CD14-positive monocyte (primary cell): ENCODE measurements around the gene SUSD4. TPM values are rescaled to one million over a fixed set of nuclear protein-coding genes. Genes with fewer than 3 reads are reported as not detected.

Source experiments
- DNase-seq, 3 donors: peaks; one replicate each; pipeline ENCODE4 v3.0.0-alpha.2; 2011 to 2022
- H2AFZ ChIP-seq: 2 replicates; pipeline ENCODE4 v1.6.0; 2012; ENCODE audit warnings: mild to moderate bottlenecking, low read depth, low read length, inconsistent platforms; ENCODE audit not compliant: insufficient read depth, poor library complexity, severe bottlenecking
- H3K27ac ChIP-seq, 2 donors: 1 replicate in 1 of 2; 2 replicates in 1 of 2; pipeline ENCODE4 v1.5.1; 2012 to 2013; ENCODE audit warnings: low read length in 2 of 2, control low read depth in 1 of 2, inconsistent platforms in 1 of 2, low read depth in 1 of 2, mild to moderate bottlenecking in 1 of 2
- H3K27me3 ChIP-seq, 2 donors: one replicate each; pipeline versions ENCODE4 v1.6.0 to v1.6.1; 2011 to 2013; ENCODE audit warnings: low read length in 2 of 2; ENCODE audit not compliant: control insufficient read depth in 2 of 2, insufficient read depth in 2 of 2
- H3K36me3 ChIP-seq, 2 donors: replicated peaks in 1 of 2; 1 replicate in 1 of 2; 2 replicates in 1 of 2; pipeline versions ENCODE4 v1.5.1 to v1.6.1; 2012 to 2013; ENCODE audit warnings: low read length in 2 of 2, control low read depth in 1 of 2, inconsistent platforms in 1 of 2, mild to moderate bottlenecking in 1 of 2; ENCODE audit not compliant: insufficient read depth in 2 of 2, control insufficient read depth in 1 of 2
- H3K4me1 ChIP-seq, 2 donors: 1 replicate in 1 of 2; 2 replicates in 1 of 2; pipeline versions ENCODE4 v1.5.1 to v1.6.1; 2012 to 2013; ENCODE audit warnings: low read length in 2 of 2, control low read depth in 1 of 2, inconsistent platforms in 1 of 2, mild to moderate bottlenecking in 1 of 2, moderate library complexity in 1 of 2; ENCODE audit not compliant: insufficient read depth in 2 of 2, control insufficient read depth in 1 of 2
- H3K4me2 ChIP-seq: replicated peaks from 2 replicates; pipeline ENCODE3; 2012; ENCODE audit warnings: low read length, moderate library complexity, mild to moderate bottlenecking; ENCODE audit not compliant: poor library complexity, severe bottlenecking; ENCODE audit errors: extremely low read depth
- H3K4me3 ChIP-seq, 3 experiments: fragments of 200-600 bp in 1 of 3; sonication (generic) in 1 of 3; replicated peaks in 1 of 3; 1 replicate in 2 of 3; 2 replicates in 1 of 3; pipeline ENCODE4 v1.5.1; 2011 to 2013; ENCODE audit warnings: low read length in 3 of 3, mild to moderate bottlenecking in 3 of 3, control low read depth in 2 of 3, low read depth in 2 of 3, inconsistent platforms in 1 of 3, moderate library complexity in 1 of 3
- H3K79me2 ChIP-seq: 2 replicates; pipeline ENCODE4 v1.6.0; 2012; ENCODE audit warnings: mild to moderate bottlenecking, control low read depth, inconsistent platforms, low read length, moderate library complexity; ENCODE audit not compliant: insufficient read depth
- H3K9ac ChIP-seq: 2 replicates; pipeline ENCODE4 v1.6.0; 2017; ENCODE audit warnings: low read length, mild to moderate bottlenecking; ENCODE audit not compliant: insufficient read depth, poor library complexity, severe bottlenecking
- H3K9me3 ChIP-seq, 2 donors: replicated peaks in 1 of 2; 1 replicate in 1 of 2; 2 replicates in 1 of 2; pipeline versions ENCODE4 v1.5.1 to v1.6.1; 2012 to 2013; ENCODE audit warnings: low read length in 2 of 2, control low read depth in 1 of 2; ENCODE audit not compliant: control insufficient read depth in 1 of 2, insufficient read depth in 1 of 2
- H4K20me1 ChIP-seq: 2 replicates; pipeline ENCODE4 v1.6.0; 2012; ENCODE audit warnings: mild to moderate bottlenecking, low read length, control low read depth, moderate library complexity; ENCODE audit not compliant: insufficient read depth
- H3K27ac Mint-ChIP-seq, 7 donors: one replicate each; pipeline ENCODE4 v1.8.0; 2020; ENCODE audit warnings: mild to moderate bottlenecking in 7 of 7, mixed read lengths in 7 of 7, moderate library complexity in 6 of 7, inconsistent platforms in 2 of 7
- H3K27me3 Mint-ChIP-seq, 3 donors: one replicate each; pipeline ENCODE4 v1.8.0; 2021 to 2022; ENCODE audit warnings: low read depth in 3 of 3, mild to moderate bottlenecking in 3 of 3, mixed read lengths in 3 of 3, moderate library complexity in 3 of 3, inconsistent platforms in 1 of 3
- H3K36me3 Mint-ChIP-seq, 2 donors: one replicate each; pipeline ENCODE4 v1.8.0; 2020; ENCODE audit warnings: mixed read lengths in 2 of 2, inconsistent platforms in 1 of 2, mild to moderate bottlenecking in 1 of 2
- H3K4me1 Mint-ChIP-seq: one replicate; pipeline ENCODE4 v1.8.0; 2020; ENCODE audit warnings: mild to moderate bottlenecking, mixed read lengths
- H3K4me3 Mint-ChIP-seq, 2 donors: one replicate each; pipeline ENCODE4 v1.8.0; 2020; ENCODE audit warnings: mild to moderate bottlenecking in 2 of 2, mixed read lengths in 2 of 2, moderate library complexity in 1 of 2
- H3K9me3 Mint-ChIP-seq, 7 donors: one replicate each; pipeline ENCODE4 v1.8.0; 2020 to 2022; ENCODE audit warnings: mixed read lengths in 7 of 7, mild to moderate bottlenecking in 6 of 7, moderate library complexity in 6 of 7, inconsistent platforms in 2 of 7
- WGBS: methylation state at CpG from one replicate; pipeline ENCODE4 v1.1.5; 2013; ENCODE audit warnings: missing lambda C conversion rate; ENCODE audit not compliant: insufficient coverage; 5-methylcytosine and 5-hydroxymethylcytosine counted together
- intact Hi-C, 2 donors: fragments of 100-400 bp; cut with micrococcal nuclease; formaldehyde crosslinking; loops; one replicate each; pipeline versions ENCODE4 v1.15.0 to v1.15.1; 2023
- polyA plus RNA-seq, 3 donors: library from polyadenylated mRNA; depleted of rRNA in 1 of 3; unstranded in 2 of 3; stranded (reverse) in 1 of 3; fragments of 300-500 nt in 2 of 3; fragments of >200 nt in 1 of 3; fragmentation: Illumina TruSeq in 2 of 3; gene quantifications; 1 replicate in 2 of 3; 2 replicates in 1 of 3; pipeline ENCODE4 v1.2.3, GENCODE V29; 2012 to 2021
- TF ChIP-seq, protein P1 (sequence below): fragments of 200-600 bp; IDR thresholded peaks from one replicate; pipeline ENCODE4 v1.8.0; 2022; ENCODE audit warnings: antibody characterized with exemption, mild to moderate bottlenecking

The SUSD4 gene
- polyA plus RNA-seq, 3 donors: 0.34 to 0.92 (median 0.50) TPM

DNA sequence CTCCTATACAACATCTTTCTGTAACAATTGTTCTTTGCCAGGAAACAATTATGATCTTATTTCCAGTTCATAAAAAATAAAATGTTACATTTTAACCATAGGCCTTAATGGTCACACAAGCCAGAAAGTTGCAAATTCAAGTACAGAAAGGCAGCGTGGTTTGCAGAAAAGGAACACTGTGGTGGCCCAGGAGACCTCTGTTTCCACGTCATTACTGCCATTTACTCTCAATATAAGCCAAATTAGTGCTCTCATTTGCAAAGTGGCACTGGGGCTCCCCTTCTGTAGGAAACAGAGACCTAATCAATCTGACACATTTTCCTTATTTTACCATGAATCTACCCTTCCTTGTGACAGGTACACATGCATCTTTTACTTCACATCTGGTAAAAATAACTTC is 141.6 kb downstream of the SUSD4 start:
- no peak for DNase-seq
- Histone ChIP-seq H3K9ac (no peak overlapping the region), H3K4me2 (no peak overlapping the region), H4K20me1 (no peaks in the 10 kb centered on the region), H3K27ac (no peak overlapping the region), H3K36me3 (no peaks in the 10 kb centered on the region), H3K27me3 (no peaks in the 10 kb centered on the region), H3K9me3 (peaks cover 0 to 11% of the 10 kb centered on the region in 2 donors), H3K4me3 (no peak overlapping the region), H3K79me2 (no peaks in the 10 kb centered on the region), H2AFZ (no peak overlapping the region), H3K4me1 (no peaks in the 10 kb centered on the region)
- TF ChIP-seq, protein P1, sequence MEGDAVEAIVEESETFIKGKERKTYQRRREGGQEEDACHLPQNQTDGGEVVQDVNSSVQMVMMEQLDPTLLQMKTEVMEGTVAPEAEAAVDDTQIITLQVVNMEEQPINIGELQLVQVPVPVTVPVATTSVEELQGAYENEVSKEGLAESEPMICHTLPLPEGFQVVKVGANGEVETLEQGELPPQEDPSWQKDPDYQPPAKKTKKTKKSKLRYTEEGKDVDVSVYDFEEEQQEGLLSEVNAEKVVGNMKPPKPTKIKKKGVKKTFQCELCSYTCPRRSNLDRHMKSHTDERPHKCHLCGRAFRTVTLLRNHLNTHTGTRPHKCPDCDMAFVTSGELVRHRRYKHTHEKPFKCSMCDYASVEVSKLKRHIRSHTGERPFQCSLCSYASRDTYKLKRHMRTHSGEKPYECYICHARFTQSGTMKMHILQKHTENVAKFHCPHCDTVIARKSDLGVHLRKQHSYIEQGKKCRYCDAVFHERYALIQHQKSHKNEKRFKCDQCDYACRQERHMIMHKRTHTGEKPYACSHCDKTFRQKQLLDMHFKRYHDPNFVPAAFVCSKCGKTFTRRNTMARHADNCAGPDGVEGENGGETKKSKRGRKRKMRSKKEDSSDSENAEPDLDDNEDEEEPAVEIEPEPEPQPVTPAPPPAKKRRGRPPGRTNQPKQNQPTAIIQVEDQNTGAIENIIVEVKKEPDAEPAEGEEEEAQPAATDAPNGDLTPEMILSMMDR: no peak
- H3K4me3 Mint-ChIP-seq: no peak overlapping the region
- H3K9me3 Mint-ChIP-seq: peaks cover 13 to 16% (median 15%) of the 10 kb centered on the region in 7 donors
- H3K27me3 Mint-ChIP-seq: peaks cover 3 to 11% (median 6%) of the 10 kb centered on the region in 3 donors
- 70% methylated on average over 2 of the region's 2 CpGs for WGBS
- no peaks in the 10 kb centered on the region for H3K36me3 Mint-ChIP-seq
- intact Hi-C loops: no loop called here
- no peak overlapping the region for H3K27ac Mint-ChIP-seq
- H3K4me1 Mint-ChIP-seq: peaks cover 3% of the 10 kb centered on the region

DNA sequence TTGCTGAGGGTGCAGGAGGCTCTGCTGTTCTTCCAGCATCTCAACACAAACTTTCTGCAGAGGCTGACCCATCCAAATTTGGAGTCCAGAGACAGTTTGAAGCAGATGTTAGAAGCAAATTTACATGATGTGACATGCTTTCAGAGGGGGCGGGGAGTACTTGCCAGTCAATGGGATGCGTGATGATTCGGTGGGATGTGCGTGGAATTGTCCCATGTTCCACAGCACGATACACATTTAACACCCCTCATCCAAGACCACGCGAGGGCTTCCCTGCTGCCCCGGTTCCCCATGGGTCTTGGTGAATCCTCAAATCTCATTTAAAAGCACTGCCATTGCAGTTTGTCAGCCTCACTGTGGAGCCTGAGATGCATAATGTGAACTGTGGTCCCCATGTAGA is 142.3 kb downstream of the SUSD4 start:
- WGBS: 95% methylated on average over 6 of the region's 8 CpGs
- H2AFZ ChIP-seq: no peak overlapping the region
- H3K9me3 ChIP-seq: peaks cover 0 to 11% of the 10 kb centered on the region in 2 donors
- Mint-ChIP-seq H3K36me3 (no peaks in the 10 kb centered on the region), H3K4me1 (peaks cover 3% of the 10 kb centered on the region), H3K9me3 (peaks cover 13 to 16% (median 15%) of the 10 kb centered on the region in 7 donors), H3K4me3 (no peak overlapping the region), H3K27me3 (peaks cover 3 to 9% (median 6%) of the 10 kb centered on the region in 3 donors), H3K27ac (peak overlapping the region in 1 of 7 donors; percentile 24)
- H3K4me1 ChIP-seq: no peaks in the 10 kb centered on the region
- no peak overlapping the region for H3K4me3 ChIP-seq
- TF ChIP-seq, protein P1: no peak
- no peak overlapping the region for H3K9ac ChIP-seq
- H3K27ac ChIP-seq: no peak overlapping the region
- H3K27me3 ChIP-seq: no peaks in the 10 kb centered on the region
- H3K36me3 ChIP-seq: no peaks in the 10 kb centered on the region
- H3K79me2 ChIP-seq: no peaks in the 10 kb centered on the region
- DNase-seq: no peak
- intact Hi-C loops: no loop called here
- no peaks in the 10 kb centered on the region for H4K20me1 ChIP-seq
- H3K4me2 ChIP-seq: no peak overlapping the region
